Hematopoietic multipotent progenitor cell treated with erythropoietin and hydrocortisone succinate and interleukin-3 and kit ligand, for 8 days (in vitro differentiated cells): ENCODE data around the gene USP20.

Source experiments
- DNase-seq: peaks from one replicate; pipeline ENCODE4 v3.0.0-alpha.2; 2015

Gene USP20

DNA sequence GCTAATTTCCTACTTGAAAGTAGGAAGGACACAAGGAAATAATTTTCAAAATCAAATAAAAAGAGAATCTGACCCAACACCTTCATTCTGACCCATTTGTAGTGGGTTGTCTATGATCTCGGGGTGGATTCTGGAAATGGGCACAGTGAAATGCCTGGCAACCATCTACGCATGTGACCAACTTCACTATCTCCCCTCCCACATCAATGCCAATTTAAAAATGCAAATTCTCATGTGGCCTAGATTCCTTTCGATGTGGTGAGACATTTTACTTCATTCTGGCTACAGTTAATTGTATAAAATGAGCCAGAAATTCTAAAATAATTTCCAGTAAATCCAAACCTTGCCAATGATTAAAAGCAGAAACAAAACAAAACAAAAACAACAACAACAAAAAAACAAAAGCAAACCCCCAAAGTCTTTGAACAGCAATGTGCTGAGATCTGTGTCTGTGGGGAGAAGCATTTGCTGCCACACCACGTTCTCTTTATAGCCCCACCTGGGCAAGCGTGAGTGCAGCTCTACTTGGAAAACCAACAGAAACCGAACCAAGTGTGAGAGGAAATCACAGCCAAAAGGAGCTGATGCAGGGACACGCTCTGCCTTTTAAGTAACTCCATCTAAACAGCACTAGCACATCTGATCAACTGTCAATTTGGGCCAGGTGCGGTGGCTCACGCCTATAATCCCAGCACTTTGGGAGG lies 59.0 kb downstream of the USP20 start:
- DNase-seq: no peak

GRCh38 chr9:129895376-129896268 lies 60.4 kb downstream of the USP20 start:
- DNase-seq: peak; percentile 73

- DNase-seq: no peak
These were observed 62.0 kb downstream of the USP20 start for GRCh38 chr9:129897263-129897662.

- DNase-seq: no peak
These were observed 62.9 kb downstream of the USP20 start for GRCh38 chr9:129898185-129898584.

- DNase-seq: no peak
These were observed 64.4 kb downstream of the USP20 start for GRCh38 chr9:129899620-129900019.

GRCh38 chr9:129900263-129901027 lies 65.2 kb downstream of the USP20 start:
- no peak for DNase-seq

DNA sequence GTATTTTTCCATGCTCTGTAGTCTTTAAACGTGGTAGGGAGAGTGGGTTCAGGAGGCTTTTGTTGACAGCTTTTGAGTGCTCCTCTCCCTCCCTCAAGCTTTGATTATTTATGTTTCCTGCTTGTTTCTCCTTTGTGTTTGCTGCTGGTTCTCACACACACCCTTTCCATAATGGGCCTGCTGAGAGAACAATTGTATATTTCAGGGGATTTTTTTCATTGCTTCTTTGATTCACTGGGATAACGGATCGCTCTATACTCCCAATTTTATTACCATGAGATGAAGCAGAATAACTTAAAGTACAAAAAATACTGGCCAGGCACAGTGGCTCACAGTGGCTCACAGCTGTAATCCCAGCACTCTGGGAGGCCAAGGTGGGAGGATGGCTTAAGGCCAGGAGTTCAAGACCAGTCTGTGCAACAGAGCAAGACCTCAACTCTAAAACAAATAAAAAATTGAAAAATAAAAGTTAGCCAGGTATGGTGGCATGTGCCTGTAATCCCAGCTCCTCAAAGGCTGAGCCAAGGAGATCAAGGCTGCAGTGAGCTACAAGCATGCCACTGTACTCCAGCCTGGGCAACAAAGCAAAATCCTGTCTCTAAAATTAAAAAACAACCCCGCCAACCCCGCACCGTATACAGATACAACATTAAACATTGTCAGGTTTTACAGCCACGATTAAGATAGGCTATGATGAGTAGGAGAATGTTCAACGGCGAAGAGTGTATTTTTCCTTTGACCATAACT lies 66.9 kb downstream of the USP20 start:
- DNase-seq: no peak

GRCh38 chr9:129902740-129903134 lies 67.5 kb downstream of the USP20 start:
- no peak for DNase-seq

DNA sequence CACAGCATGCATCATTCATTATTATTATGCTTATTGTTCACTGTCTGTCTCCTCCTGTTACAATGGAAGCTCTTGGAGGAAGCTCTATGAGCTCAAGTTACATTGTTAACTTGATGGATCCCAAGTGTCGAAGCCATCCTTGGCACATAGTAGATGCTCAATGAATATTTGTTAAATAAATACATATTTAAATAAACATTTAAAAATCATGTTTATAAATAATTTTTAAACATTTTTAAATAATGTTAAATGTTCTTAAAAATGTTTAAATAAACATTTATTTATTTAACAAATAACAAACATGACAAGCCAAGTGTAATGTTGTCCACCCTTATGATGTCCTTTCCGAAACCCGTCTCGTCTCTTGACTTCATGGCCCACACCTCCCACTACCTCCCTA lies 69.5 kb downstream of the USP20 start:
- no peak for DNase-seq

- DNase-seq: no peak
These were observed 71.0 kb downstream of the USP20 start for GRCh38 chr9:129906298-129906697.

DNA sequence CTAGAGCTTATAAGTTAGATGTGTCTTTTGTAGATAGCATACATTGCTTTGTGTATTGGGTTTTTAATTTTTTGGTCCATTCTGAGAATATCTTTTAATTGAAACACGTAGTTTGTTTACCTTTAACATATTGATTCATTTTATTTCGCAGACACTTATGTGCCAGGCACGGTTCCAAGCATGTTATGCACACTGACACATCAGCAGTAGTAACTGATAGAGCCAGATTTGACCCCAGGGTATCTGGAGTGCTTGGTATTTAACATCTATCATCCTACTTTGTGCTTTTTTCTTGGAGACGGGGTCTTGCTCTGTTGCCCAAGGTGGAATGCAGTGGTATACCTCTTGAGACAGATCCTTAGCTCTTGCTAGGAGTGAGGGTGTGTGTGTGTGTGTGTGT lies 71.9 kb downstream of the USP20 start:
- no peak for DNase-seq

DNA sequence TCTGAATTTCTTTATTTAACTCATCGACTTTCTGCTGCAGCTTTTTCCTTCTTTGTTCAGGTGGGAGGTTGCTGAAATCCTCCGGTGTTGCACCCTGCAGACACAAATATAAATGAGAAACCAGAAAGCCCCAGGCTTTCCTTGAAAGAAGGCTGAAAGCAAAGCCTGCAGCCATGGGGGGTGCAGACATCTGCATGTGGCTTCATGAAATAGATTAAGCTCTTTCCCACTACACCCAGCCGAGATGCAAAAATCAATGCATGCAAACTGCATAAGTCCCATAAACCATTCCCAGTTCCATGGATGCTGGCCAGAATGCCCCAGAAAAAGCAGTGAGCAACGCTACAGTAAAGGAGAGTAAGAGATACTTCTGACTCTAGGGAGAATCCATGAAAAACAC lies 73.6 kb downstream of the USP20 start:
- no peak for DNase-seq

DNA sequence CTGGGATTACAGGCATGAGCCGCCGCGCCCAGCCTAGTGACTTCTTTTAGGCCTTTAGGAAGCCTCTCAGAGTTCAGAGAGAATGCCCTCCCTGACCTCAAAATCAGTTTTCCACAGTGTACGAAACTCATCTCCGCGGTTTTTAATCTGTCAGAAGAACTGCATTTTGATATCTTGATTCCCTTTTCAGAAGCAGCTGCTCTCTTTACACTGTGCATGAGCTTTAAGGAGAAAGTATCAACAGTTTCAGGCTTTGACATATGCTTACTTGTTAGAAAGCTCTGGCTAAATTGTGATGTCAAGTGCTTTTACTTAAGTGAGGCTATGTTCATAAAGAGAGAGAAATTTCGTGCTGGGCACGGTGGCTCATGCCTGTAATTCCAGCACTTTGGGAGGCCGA lies 74.6 kb downstream of the USP20 start:
- DNase-seq: peak; percentile 12

- DNase-seq: peak; percentile 98
These were observed 75.6 kb downstream of the USP20 start for GRCh38 chr9:129910628-129911567.

DNA sequence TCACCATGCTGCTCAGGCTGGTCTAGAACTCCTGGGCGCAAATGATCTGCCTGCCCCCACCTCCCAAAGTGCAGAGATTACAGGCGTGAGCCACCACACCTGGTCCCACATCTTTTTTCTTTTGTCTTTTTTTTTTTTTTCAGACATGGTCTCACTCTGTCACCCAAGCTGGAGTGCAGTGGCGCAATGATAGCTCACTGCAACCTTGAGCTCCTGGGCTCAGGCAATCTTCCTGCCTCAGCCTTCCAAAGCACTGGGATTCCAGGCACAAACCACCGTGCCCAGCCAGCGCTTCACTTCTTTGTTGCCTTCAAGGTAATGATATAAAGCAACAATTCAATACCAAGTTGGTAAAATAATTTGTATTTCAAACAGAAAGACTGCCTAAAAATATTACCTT lies 78.8 kb downstream of the USP20 start:
- DNase-seq: no peak

- DNase-seq: no peak
These were observed 81.4 kb downstream of the USP20 start for GRCh38 chr9:129916707-129917106.

DNA sequence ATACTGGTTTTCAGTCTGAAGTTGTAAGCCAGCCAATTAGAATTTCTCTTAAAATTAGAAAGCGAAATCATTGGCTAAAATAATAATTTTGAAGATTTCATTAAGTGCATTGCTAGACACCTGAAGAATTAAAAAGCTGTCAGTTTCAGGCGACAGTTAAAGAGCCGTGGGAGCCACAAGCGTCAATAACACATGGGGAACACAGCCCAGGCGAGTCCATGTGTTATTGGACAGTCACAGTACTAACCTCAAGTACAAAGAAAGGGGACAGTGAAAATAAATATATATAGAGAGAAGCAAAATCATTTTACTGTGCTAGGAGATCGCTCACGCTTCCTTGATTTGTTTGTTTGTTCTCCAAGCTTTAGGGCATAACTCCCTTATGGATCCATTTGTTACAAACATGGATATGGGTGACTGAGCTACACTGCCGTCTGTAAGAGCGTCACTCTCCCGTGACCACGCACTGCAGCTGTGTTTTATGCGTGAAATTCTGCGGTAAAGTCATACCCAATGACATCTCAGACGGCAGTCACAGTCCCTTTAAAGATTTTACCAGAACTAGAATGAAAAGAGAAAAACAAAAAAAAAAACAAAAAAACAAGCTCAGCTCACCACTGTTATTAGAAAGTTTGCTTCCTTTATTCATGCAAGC lies 83.2 kb downstream of the USP20 start:
- no peak for DNase-seq

DNA sequence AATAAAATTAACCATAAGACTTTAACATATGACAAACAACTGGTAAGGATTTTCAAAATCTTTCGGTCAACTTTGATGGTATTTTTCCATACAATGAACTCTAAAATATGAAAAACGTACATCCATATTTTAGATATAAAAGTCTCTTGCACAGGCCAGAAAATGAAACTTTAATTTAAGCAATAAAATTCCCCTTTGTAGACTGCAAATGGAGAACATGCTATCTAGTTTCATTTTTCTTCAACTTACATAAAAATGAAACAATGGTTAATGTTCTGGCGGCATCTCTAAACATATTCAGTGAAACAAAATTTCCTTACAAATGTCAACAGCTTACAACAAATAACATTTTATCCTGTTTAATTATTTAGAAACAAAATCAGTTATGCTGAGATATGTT lies 84.0 kb downstream of the USP20 start:
- no peak for DNase-seq

- DNase-seq: no peak
These were observed 84.6 kb downstream of the USP20 start for GRCh38 chr9:129919841-129920240.

DNA sequence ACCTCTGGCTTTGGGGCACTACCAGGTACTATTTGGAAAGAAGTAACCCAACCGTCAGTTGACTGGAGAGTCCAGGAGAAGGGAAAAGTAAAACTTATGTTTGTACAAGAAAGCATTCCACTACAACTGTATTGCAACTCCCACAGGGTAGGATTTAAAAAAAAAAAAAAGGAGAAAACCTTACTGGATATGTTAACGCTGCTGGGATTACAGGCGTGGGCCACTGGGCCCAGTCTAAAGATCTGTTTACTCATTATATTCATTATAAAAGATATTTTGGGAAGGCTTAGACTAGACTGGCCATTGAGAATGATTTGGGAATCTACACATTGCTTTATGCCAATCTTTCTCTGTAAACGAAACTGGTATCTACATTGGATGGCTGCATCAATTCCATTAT lies 86.6 kb downstream of the USP20 start:
- DNase-seq: no peak

- DNase-seq: no peak
These were observed 88.3 kb downstream of the USP20 start for GRCh38 chr9:129923589-129923988.
